Measurements from ENCODE around the gene TPH1. TPM values are rescaled to one million over a fixed set of nuclear protein-coding genes. Genes with fewer than 3 reads are reported as not detected.

The TPH1 gene
- polyA plus RNA-seq (2012; ENCODE audit: insufficient read depth, insufficient read length): not detected

DNA sequence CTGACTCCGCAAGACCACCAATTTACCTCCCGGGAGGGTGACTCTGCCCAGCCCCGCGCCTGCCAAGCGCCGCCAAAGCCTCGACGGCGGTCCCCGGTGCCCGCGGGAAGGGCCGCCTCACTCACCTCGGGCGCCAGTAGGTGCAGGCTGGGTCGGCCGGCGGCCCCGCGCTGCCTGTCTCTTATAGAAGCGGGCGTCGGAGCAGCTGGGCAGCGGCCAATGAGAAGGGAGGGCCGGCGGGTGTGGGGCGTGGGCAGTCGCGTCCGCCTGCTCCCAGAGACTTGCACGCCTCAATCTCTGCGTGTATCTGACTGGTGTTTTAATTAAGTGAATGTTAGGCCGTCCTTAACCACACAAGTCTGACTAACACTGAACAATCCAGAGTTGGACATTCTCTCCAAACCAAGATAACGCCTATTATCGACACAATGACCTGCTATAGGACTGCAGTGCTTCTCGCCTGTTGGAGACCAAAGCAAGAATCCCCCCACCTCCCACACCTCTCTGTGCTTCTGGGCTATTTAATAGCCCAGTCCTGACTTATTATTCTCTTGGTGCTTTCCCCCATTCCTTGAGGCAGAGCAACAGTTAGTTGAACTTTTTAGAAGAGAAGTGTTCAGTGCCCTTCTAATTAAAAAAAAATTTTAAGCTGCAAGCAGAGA is at the start of gene TPH1:
TSS of gene TPH1 (minus strand) at position 154 of the 662 bp plus-strand sequence. CDS start 5,507 bp downstream, outside the sequence.
- no peak for DNase-seq (ENCODE audit: low read depth, low spot score)
- no peak within 1 kb of the TSS for H3K4me3 ChIP-seq (ENCODE audit: low read length)

DNA sequence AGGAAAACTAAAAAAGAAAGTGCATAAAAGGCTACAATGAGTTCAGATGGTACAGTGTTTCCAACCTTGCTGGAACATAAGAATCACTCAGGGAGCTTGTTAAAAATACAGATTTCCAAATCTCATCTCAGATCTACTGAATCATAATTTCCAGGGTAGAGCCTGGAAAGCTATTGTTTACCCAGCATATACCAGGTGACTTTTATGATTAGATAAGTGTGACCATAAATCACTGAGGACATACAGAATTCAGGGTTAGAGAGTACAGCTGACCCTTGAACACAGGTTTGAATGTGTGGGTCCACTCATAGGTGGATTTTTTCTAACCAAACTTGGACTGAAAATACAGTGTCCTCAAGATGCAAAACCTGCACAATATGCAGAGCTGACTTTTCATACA is 47.9 kb upstream of the TPH1 start:
- no peak overlapping the region for H3K4me3 ChIP-seq (ENCODE audit: low read length)
- no peak for DNase-seq (ENCODE audit: low read depth, low spot score)

DNA sequence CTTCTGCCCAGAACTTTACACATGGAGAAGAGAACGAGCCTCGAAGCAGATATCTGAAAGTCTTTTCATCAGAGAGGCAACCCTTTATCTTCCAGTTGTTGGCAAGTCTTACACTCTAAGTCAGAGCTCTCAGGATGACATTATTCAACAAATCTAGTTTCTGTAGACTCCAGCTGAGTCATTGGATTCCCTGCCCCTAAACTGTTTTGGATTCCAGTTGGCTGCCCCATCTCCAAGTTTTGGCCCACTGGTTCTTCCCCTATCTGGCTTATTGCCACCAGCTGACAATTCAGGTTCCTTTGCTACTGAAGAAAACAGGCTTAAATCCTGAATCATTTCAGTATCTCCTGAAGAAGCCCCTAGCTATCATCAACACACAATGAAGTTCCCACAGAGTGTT is 45.7 kb upstream of the TPH1 start:
- no peak overlapping the region for H3K4me3 ChIP-seq (ENCODE audit: low read length)
- no peak for DNase-seq (ENCODE audit: low read depth, low spot score)

DNA sequence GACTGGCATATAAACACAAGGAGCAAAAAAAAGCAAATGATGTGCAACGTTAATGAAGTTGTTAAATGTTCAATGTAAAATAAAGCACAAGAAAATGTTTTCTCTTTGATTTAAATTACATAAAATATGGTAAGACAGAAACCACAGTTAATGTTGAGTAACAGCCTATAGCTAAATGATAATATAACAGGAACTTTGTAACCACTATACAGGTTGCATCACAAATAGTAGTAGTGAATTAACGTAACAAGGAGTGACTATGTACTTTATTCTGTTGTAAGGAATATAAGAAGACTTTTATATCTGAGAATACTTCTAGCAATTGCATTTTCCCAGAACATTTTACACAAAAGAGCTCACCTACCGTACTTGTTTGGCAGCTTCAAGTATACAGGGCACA is 42.9 kb upstream of the TPH1 start:
- no peak for DNase-seq (ENCODE audit: low read depth, low spot score)
- no peak overlapping the region for H3K4me3 ChIP-seq (ENCODE audit: low read length)

DNA sequence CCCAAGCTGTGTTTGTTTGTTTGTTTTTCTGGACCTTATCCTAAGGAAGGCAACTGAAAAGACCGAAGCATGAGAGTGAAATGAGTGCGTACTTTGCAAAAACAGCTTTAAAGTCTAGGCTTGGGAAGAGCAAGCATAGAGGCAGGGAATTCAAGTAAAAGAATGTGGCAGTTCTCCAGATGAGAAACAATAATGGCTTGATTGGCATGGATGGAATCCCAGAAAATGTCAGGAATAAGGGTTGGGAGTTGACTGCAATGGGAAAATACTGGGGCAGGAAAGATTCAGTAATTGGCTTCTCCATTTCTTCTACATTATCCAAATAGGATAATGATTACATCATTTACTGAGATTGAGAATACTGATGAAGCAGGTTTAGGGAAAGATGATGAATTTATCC is 42.3 kb upstream of the TPH1 start:
- DNase-seq (ENCODE audit: low read depth, low spot score): no peak
- H3K4me3 ChIP-seq (ENCODE audit: low read length): no peak overlapping the region

DNA sequence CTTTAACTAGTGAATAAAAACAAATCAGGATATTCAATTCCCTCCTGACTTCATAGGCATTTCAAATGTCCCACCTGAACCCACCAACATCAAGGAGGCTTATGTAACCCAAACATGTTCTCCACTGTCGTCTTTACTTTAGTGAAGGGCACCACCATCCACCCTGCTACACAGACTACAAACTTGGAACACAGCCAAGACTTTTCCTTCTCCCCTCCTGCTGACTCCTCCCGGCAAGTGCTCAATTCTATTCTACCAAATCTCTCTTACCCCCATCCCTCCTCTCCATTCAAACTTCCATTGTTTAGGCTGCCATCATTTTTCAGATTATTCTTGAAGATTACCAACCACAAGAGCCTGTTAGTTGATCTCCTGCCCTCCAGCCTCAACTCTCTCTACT is 35.5 kb upstream of the TPH1 start:
- H3K4me3 ChIP-seq (ENCODE audit: low read length): no peak overlapping the region
- DNase-seq (ENCODE audit: low read depth, low spot score): no peak

DNA sequence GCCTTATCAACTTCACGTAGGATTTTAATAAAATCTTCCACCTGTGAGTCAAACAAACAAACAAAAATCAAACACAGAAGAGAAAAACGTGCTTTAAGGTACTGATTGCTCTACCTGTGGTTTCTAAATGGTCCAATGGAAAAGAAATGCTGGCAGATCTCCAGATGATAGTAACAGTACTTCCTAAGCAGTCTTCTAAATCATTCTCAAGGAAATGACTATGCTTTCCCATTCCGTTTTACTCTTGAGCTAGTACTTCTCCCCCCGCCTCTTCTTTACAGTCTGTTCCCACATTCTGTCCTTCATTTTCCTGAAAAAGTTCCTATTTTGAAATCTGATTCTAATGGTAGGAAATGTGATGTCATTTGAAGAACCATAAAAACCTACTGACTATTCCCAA is 34.4 kb upstream of the TPH1 start:
- no peak overlapping the region for H3K4me3 ChIP-seq (ENCODE audit: low read length)
- DNase-seq (ENCODE audit: low read depth, low spot score): no peak

DNA sequence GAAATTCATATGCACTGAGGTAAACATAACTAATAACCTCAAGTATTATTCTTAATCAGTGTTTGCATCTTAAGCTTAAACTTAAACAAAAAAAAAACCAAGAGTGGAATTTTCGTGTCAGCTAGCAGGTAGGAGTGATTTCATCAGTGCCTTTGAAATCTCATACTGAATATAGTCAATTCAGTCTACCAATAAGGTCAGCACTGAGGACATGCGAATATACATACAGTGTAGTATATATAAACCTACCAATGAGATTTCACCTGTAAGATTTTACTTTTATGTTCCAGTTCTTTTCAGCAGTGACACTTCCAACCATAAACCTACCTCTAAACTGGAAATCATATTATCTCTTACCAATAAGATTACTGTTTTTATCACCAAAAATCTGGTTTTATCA is 32.8 kb upstream of the TPH1 start:
- no peak overlapping the region for H3K4me3 ChIP-seq (ENCODE audit: low read length)
- DNase-seq (ENCODE audit: low read depth, low spot score): no peak

DNA sequence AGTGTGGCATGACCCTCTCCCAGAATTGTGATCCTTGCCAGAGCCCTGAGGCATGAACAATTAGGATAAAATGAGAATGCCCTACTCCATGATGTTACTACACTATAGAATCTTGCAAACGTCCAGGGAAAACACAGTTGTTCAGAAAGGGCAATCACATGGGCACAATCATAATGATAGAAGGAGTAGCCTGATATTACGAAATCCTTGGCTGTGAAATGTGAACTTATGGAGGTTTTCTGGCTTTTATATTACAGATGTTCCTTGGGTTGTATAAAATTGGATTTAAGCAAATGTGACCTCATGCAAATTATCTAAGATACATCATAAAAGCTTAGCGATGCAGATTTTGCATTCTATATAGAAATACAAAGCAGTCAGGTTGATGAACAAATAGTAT is 29.4 kb upstream of the TPH1 start:
- no peak overlapping the region for H3K4me3 ChIP-seq (ENCODE audit: low read length)
- no peak for DNase-seq (ENCODE audit: low read depth, low spot score)

DNA sequence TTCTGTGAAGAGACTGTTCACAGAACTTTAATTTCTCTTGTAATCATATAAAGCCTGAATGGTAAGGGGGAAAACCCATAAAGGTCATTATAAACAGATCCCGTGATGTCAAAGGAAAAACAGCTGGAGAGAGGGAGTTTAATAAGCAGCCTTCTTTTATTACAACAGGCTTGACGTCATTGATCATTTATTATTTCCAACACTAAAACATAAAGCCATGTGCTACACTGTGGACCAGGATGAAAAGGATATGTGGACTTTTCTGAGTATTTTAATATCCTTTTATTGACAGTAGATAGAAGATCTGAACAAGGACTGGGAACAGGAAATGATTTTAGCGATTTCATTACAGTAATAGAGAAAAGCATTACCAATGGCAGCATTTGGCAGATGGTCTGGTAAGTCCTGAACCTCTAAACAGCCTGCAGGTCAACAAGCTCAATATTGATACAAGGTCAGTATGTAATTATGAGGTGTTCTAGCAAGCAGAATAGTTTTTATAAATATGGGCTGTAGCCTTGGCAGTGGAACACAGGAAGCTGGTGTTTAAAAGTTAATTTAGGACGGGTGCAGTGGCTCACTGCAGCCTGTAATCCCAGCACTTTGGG is 25.1 kb upstream of the TPH1 start:
- DNase-seq (ENCODE audit: low read depth, low spot score): no peak

DNA sequence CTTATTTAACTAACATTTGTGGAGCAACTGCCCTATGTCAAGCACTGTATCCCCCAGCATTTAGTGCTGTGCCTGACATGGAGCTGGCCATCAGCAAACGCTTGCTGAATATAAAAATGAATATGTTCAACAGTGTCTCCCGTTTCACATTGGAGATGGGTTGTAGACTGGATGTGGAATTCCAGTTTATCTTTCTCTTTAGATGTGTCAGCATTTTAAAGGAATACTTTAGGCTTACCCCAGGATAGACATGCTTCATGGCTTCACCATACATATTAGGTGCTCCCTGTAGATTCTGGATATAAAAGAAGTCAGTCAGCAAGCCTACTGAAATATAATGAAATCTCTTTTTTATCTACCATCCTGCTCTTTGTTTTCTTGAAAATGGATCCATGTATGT is 21.3 kb upstream of the TPH1 start:
- no peak for DNase-seq (ENCODE audit: low read depth, low spot score)

More for the DNA sequence above, 25.1 kb upstream of the TPH1 start:
- H3K4me3 ChIP-seq (ENCODE audit: low read length): no peak overlapping the region

DNA sequence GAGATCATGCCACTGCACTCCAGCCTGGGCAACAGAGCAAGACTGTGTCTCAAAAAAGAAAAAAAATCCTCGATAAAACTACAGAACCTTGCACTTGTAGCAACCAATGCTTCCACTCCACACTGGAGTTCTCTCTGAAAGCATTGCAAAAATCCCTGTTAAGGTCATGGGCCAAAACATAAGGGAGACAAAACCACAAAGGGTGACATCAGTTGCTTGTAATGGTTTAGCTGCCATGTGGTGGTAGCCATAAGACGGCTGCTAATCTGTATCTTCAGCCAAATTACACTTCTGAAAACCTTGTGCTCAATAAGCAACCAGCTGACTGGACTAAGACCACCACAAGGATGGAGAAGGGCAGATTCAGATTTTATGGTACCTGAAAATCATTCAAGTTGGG is 20.6 kb upstream of the TPH1 start:
- no peak overlapping the region for H3K4me3 ChIP-seq (ENCODE audit: low read length)
- DNase-seq (ENCODE audit: low read depth, low spot score): no peak

More for the DNA sequence above, 21.3 kb upstream of the TPH1 start:
- no peak overlapping the region for H3K4me3 ChIP-seq (ENCODE audit: low read length)

DNA sequence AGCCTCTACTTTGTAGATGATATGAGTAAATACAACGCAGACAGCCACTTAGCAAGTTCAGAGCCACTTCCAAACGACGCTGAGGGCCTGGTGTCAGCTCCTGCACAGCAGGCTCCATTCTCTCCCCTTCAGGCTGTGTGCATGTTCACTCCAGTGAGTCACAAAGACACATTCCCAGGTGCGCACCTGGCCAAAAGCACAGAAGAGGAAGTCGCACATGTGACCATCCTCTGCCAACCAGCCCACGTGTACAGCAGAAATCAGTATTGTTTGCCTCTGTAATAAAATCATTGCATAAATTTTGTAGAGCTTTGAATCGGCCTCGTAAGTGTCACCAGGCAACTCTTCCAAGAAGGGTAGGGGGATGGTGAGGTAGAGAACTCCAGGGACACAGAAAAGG is 19.5 kb upstream of the TPH1 start:
- no peak overlapping the region for H3K4me3 ChIP-seq (ENCODE audit: low read length)
- DNase-seq (ENCODE audit: low read depth, low spot score): no peak

DNA sequence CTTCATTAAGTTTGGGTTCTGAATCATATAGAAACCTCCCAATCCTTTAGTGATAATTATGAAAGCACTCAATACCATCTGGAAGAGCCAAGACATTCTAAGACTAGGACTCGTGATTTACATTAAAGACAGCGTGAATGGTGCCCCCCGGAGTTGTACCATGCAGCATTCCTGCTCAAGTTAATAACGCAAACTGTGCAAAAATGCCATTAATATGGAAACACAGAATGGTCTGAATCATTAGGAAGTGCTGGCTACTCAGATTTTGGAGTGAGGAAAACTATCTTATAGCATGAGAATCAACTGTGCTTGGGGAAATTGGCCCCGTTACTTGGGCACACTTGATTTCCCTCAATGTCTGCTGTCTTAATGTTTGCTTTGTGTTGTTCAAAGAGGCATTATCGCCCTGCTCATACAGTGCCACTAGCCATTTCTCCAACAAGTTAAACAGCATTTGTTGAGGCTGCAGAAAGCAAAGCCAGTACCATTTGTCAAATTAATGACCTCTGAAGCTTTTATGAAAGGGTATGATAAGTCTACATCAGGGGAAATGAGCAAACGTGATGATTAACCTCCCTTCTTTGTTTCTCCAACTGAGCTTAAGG is 18.5 kb upstream of the TPH1 start:
- no peak overlapping the region for H3K4me3 ChIP-seq (ENCODE audit: low read length)
- no peak for DNase-seq (ENCODE audit: low read depth, low spot score)

DNA sequence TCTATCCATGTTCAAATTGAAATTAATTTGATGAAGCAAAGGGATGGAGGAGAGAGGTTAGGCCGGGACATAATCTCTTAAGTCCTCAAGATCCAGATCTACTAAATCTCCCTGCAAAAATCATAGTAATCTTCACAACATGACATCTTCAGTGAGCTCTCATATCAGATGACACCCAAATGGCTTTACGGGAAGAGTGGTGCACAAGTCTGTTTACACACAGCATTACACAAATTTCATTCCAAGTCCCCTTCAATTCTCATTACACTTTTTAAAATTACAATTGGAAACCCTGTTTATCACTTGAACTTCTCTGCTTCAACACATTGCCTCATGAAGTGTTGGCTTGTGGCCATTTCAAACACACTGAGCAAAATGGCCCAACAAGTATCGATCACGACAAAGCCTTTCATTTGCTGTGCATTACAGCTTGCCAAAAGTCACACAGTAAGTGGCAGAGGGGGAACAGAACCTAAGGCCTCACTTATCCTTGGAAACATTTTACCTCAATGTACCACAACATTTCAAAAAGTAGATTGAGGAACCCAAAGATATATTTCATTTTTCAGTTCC is 17.9 kb upstream of the TPH1 start:
- DNase-seq (ENCODE audit: low read depth, low spot score): no peak
- no peak overlapping the region for H3K4me3 ChIP-seq (ENCODE audit: low read length)

DNA sequence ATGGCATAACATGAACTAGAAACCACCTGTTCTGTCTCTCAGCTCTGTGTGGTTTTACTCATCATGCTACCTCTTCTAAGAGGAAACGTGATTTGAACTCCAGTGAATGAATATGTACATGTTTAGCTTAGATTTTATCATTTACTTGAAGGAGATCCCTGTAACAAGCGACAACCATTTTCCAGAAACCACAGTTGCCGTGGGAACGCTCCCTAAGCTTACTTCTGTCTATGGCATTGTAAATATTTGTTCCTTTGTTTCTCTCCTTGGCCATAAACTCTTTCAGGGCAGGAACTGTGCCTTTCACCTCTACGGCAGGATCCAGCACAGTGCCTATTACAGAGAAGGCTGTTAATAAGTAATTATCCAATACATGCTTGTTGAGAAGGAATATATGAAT is 17.1 kb upstream of the TPH1 start:
- DNase-seq (ENCODE audit: low read depth, low spot score): no peak
- H3K4me3 ChIP-seq (ENCODE audit: low read length): no peak overlapping the region

DNA sequence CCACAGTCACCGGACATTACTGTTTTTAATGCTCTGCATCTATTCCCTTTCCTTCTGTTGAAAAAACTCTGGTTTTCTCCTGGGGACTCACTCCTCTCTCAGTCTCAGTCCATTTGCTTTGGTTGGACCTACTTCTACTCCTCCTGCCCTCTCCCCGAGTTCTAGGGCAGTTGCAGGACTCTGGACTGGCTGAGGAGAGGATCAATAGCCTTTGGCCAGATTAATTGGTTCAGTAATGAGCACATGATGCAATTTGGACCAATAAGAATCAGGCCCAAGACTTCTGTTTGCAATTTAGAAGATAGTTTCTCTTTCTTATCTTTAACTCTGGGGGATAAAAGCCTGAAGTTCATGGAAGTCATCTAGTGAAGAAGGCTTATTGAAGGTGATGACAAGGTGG is 15.3 kb upstream of the TPH1 start:
- no peak for DNase-seq (ENCODE audit: low read depth, low spot score)
- no peak overlapping the region for H3K4me3 ChIP-seq (ENCODE audit: low read length)

DNA sequence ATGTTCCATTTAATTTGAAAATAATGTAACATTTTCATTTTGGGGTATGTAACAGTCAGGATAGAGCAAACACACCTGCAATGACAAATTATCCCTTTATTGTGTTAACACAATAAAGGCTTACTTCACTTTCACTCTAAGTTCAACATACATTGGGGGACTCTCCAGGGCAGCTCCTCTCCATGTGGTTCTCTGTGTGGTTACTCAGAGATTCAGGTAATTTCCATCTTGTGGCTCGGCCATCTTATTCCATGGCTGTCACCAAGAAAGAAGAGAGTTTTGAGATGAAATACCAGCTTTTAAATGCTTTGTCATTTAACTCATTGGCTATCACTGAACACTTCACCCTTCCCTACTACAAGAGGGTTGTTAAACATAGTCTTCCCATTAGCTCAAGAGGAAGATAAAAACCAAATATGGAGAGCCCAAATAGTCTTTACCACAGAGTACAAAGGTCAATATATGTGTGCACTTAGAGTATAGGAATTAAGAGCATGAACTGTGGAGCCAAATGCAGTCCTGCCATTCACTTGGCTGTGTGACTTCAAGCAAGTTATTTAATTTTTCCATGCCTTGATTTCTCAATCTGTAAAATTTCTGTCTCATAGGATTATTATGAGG is 10.6 kb upstream of the TPH1 start:
- DNase-seq (ENCODE audit: low read depth, low spot score): no peak
- H3K4me3 ChIP-seq (ENCODE audit: low read length): no peak overlapping the region

DNA sequence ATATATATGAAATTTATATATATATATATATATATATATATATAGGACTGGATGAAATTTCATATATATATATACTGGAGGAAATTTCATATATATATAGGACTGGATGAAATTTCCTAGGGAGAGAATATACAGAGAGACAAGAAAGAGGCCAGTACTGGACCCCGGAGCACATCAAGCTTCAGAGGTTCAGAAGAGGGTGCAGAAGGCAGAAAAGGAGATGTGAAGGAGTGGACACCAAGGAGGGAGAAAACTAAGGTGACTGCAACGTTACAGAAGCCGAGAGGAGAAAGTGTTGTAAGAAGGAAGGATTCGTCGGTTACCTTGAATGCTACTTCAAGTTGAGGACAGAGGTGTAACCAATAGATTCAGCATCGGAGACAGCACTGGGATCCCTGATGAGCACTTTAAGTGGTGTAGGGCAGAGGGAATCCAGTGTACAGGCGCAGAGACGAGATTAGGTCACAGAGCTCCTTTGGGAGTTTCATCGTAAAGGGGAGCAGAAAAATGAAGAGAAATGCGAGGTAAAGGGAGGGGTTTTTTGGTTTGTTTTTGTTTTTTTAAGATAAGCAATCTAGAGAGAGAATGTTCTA is 8.5 kb upstream of the TPH1 start:
- no peak for DNase-seq (ENCODE audit: low read depth, low spot score)
- H3K4me3 ChIP-seq (ENCODE audit: low read length): no peak overlapping the region

DNA sequence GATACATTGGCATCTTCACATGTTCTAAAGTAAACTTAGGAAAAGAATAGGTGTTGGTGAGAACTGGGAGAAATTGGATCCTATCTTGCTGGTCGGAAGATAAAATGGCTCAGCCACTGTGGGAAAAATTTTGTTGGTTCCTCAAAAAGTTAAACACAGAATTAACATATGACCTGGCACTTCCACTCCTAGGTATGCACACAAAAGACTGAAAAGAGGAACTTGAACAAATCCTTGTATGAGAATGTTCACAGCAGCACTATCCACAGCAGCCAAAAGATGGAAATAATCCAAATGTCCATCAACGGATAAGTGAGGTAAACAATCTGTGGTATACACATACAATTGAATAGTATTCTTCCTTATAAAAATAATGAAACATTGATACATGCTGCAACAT is 4.8 kb upstream of the TPH1 start:
- no peak overlapping the region for H3K4me3 ChIP-seq (ENCODE audit: low read length)
- DNase-seq (ENCODE audit: low read depth, low spot score): no peak

Data from Jurkat, Clone E6-1 (cell line).